Measurements from ENCODE around the gene SPAG17.

DNA sequence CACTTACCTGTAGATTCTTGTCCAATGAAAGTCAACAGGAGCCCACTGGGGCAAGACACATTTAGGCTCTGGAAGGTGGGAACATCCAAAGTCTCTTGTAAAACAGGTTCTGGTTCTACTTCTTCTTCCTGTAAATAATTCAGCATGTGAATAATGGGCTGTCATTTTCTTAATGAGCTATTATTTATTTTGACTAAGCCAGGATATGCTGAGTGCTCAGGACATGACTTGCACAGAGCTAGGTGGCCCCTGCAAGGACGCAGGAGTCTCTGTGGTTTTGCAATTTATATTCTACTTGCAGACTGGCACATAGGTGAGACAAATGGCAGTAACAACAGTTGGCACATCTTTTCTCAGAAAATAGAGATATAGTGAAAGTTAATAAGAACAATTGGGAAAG lies 156.8 kb downstream of the SPAG17 start:
- TF ChIP-seq, protein P1, sequence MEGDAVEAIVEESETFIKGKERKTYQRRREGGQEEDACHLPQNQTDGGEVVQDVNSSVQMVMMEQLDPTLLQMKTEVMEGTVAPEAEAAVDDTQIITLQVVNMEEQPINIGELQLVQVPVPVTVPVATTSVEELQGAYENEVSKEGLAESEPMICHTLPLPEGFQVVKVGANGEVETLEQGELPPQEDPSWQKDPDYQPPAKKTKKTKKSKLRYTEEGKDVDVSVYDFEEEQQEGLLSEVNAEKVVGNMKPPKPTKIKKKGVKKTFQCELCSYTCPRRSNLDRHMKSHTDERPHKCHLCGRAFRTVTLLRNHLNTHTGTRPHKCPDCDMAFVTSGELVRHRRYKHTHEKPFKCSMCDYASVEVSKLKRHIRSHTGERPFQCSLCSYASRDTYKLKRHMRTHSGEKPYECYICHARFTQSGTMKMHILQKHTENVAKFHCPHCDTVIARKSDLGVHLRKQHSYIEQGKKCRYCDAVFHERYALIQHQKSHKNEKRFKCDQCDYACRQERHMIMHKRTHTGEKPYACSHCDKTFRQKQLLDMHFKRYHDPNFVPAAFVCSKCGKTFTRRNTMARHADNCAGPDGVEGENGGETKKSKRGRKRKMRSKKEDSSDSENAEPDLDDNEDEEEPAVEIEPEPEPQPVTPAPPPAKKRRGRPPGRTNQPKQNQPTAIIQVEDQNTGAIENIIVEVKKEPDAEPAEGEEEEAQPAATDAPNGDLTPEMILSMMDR (conservative IDR thresholded peaks at IDR 0.05; ENCODE audit: low read depth, low read length): no peak
- TF ChIP-seq EZH2 (IDR thresholded peaks at IDR 0.05; ENCODE audit: borderline replicate concordance, low read depth, low read length, poor library complexity, severe bottlenecking): no peak
